Mesothelial cell of epicardium (in vitro differentiated cells): ENCODE measurements around the gene CACNA1C. TPM values are rescaled to one million over a fixed set of nuclear protein-coding genes. Genes with fewer than 3 reads are reported as not detected.

Experiments
- DNase-seq, 2 experiments: peaks; one replicate each; pipeline ENCODE4 v3.0.0; 2021; ENCODE audit warnings: low spot score in 2 of 2; ENCODE audit not compliant: unreplicated experiment in 2 of 2
- H3K27ac Mint-ChIP-seq: 2 replicates; pipeline ENCODE4 v1.8.0; 2021; ENCODE audit warnings: mixed read lengths
- H3K27me3 Mint-ChIP-seq: 2 replicates; pipeline ENCODE4 v1.8.0; 2021; ENCODE audit warnings: low read depth, mixed read lengths
- H3K36me3 Mint-ChIP-seq: 2 replicates; pipeline ENCODE4 v1.8.0; 2021; ENCODE audit warnings: mixed read lengths
- H3K4me1 Mint-ChIP-seq: 2 replicates; pipeline ENCODE4 v1.8.0; 2021; ENCODE audit warnings: mixed read lengths
- H3K4me3 Mint-ChIP-seq: 2 replicates; pipeline ENCODE4 v1.8.0; 2021; ENCODE audit warnings: mild to moderate bottlenecking, moderate library complexity, mixed read lengths
- H3K9me3 Mint-ChIP-seq: 2 replicates; pipeline ENCODE4 v1.8.0; 2021; ENCODE audit warnings: mixed read lengths
- CTCF ChIP-seq: fragments of 200-600 bp; sonication (generic); IDR thresholded peaks from one replicate; pipeline ENCODE4 v1.5.0; 2021; ENCODE audit warnings: antibody characterized with exemption; ENCODE audit not compliant: unreplicated experiment
- total RNA-seq: library from RNA; stranded (reverse); gene quantifications from 3 replicates; pipeline ENCODE4 v1.2.1, GENCODE V29; 2021

CACNA1C gene
- total RNA-seq, 1 donor from 2014 or later, result 33.6 TPM

- no peak for DNase-seq
- H3K4me1 Mint-ChIP-seq, result peaks cover 13% of the 10 kb centered on the region
- H3K27me3 Mint-ChIP-seq, result no peaks in the 10 kb centered on the region
- no peaks in the 10 kb centered on the region for H3K9me3 Mint-ChIP-seq
- no peak overlapping the region for H3K27ac Mint-ChIP-seq
- no peak overlapping the region for H3K4me3 Mint-ChIP-seq
- TF ChIP-seq CTCF, result no peak
- H3K36me3 Mint-ChIP-seq, result peaks cover 11% of the 10 kb centered on the region
These were observed 62.5 kb downstream of the CACNA1C start for GRCh38 chr12:2115101-2115845.

- Mint-ChIP-seq H3K9me3 (no peaks in the 10 kb centered on the region), H3K4me3 (no peak overlapping the region), H3K36me3 (peaks cover 13% of the 10 kb centered on the region), H3K27me3 (no peaks in the 10 kb centered on the region), H3K4me1 (peaks cover 14% of the 10 kb centered on the region), H3K27ac (no peak overlapping the region)
- DNase-seq, result no peak
- no peak for TF ChIP-seq CTCF
These were observed 64.8 kb downstream of the CACNA1C start for GRCh38 chr12:2117541-2117940.

- Mint-ChIP-seq H3K27ac (no peak overlapping the region), H3K4me3 (no peak overlapping the region), H3K9me3 (no peaks in the 10 kb centered on the region), H3K27me3 (no peaks in the 10 kb centered on the region), H3K36me3 (peaks cover 13% of the 10 kb centered on the region), H3K4me1 (peaks cover 14% of the 10 kb centered on the region)
- TF ChIP-seq CTCF, result no peak
- DNase-seq, result no peak
These were observed 65.3 kb downstream of the CACNA1C start for GRCh38 chr12:2118061-2118460.

- no peak for DNase-seq
- H3K4me1 Mint-ChIP-seq, result peaks cover 14% of the 10 kb centered on the region
- no peak overlapping the region for H3K27ac Mint-ChIP-seq
- TF ChIP-seq CTCF, result no peak
- no peaks in the 10 kb centered on the region for H3K9me3 Mint-ChIP-seq
- peaks cover 13% of the 10 kb centered on the region for H3K36me3 Mint-ChIP-seq
- no peaks in the 10 kb centered on the region for H3K27me3 Mint-ChIP-seq
- H3K4me3 Mint-ChIP-seq, result no peak overlapping the region
These were observed 65.9 kb downstream of the CACNA1C start for GRCh38 chr12:2118481-2119255.

- no peak for DNase-seq
- Mint-ChIP-seq H3K27ac (no peak overlapping the region), H3K27me3 (no peaks in the 10 kb centered on the region), H3K4me1 (peaks cover 14% of the 10 kb centered on the region), H3K9me3 (no peaks in the 10 kb centered on the region), H3K4me3 (no peak overlapping the region), H3K36me3 (peaks cover 14% of the 10 kb centered on the region)
- no peak for TF ChIP-seq CTCF
These were observed 66.5 kb downstream of the CACNA1C start for GRCh38 chr12:2119266-2119665.
